Measurements from ENCODE around the gene NUDT2. TPM values are rescaled to one million over a fixed set of nuclear protein-coding genes. Genes with fewer than 3 reads are reported as not detected.

Gene NUDT2
- total RNA-seq, 5 donors from 2014 or later (not counting 1 experiment from before 2014, with no cell fraction given), result 9.9 to 22.7 (median 17.4) TPM

GRCh38 chr9:34321451-34321850 lies 7.9 kb upstream of the NUDT2 start:
- POLR2A ChIA-PET, result no interaction called here

GRCh38 chr9:34322899-34323591 lies 6.3 kb upstream of the NUDT2 start:
- no peak overlapping the region for H3K27ac Mint-ChIP-seq
- H3K4me3 Mint-ChIP-seq, result no peak overlapping the region
- ATAC-seq (replicated peaks in 1 of 4) (no peak), DNase-seq (no peak)
- ChIA-PET POLR2A (no interaction called here), CTCF (interaction anchor here in 1 of 2 donors (0.6 kb wide), 1 partner anchor 270 kb away, joined by 5 read pairs; no protein-coding TSS in a partner anchor)
- H3K9me3 Mint-ChIP-seq, result no peaks in the 10 kb centered on the region
- Histone ChIP-seq H3K36me3 (ENCODE audit: control insufficient read depth in 2 of 2, extremely low read depth in 1 of 2, insufficient read depth in 1 of 2, low read length in 1 of 2) (no peaks in the 10 kb centered on the region), H3K4me3 (ENCODE audit: control insufficient read depth in 1 of 2, extremely low read depth in 1 of 2, low read length in 1 of 2) (no peak overlapping the region), H3K27me3 (replicated peaks in 1 of 2; ENCODE audit: control insufficient read depth in 2 of 2, extremely low read depth in 1 of 2, insufficient read depth in 2 of 2, low read length in 1 of 2) (no peaks in the 10 kb centered on the region), H3K4me1 (ENCODE audit: control insufficient read depth in 1 of 2, extremely low read depth in 1 of 2, insufficient read depth in 2 of 2, low read length in 2 of 2) (no peaks in the 10 kb centered on the region), H3K27ac (ENCODE audit: low read length) (no peak overlapping the region), H3K9me3 (no peaks in the 10 kb centered on the region)
- no peaks in the 10 kb centered on the region for H3K36me3 Mint-ChIP-seq
- peaks cover 0 to 3% (median under 1%) of the 10 kb centered on the region in 3 donors for H3K4me1 Mint-ChIP-seq
- H3K27me3 Mint-ChIP-seq, result no peaks in the 10 kb centered on the region
- WGBS (ENCODE audit: insufficient coverage), result 88% methylated on average over 1 of the region's 2 CpGs

More at GRCh38 chr9:34321451-34321850, 7.9 kb upstream of the NUDT2 start:
- no peak overlapping the region for H3K4me3 ChIP-seq (ENCODE audit: control insufficient read depth in 1 of 2, extremely low read depth in 1 of 2, low read length in 1 of 2)
- no peaks in the 10 kb centered on the region for H3K9me3 Mint-ChIP-seq
- H3K27ac ChIP-seq (ENCODE audit: low read length), result no peak overlapping the region
- WGBS (ENCODE audit: insufficient coverage), result 100% methylated on average over 1 of the region's 7 CpGs
- no peaks in the 10 kb centered on the region for H3K36me3 ChIP-seq (ENCODE audit: control insufficient read depth in 2 of 2, extremely low read depth in 1 of 2, insufficient read depth in 1 of 2, low read length in 1 of 2)
- no peak overlapping the region for H3K27ac Mint-ChIP-seq
- CTCF ChIA-PET, result interaction anchor here in 1 of 2 donors (0.6 kb wide), 1 partner anchor 435 kb away, joined by 3 read pairs; no protein-coding TSS in a partner anchor
- ATAC-seq (replicated peaks in 1 of 4) (no peak), DNase-seq (no peak)
- H3K9me3 ChIP-seq, result no peaks in the 10 kb centered on the region
- H3K27me3 Mint-ChIP-seq, result no peaks in the 10 kb centered on the region
- H3K27me3 ChIP-seq (replicated peaks in 1 of 2; ENCODE audit: control insufficient read depth in 2 of 2, extremely low read depth in 1 of 2, insufficient read depth in 2 of 2, low read length in 1 of 2), result no peaks in the 10 kb centered on the region
- H3K36me3 Mint-ChIP-seq, result no peaks in the 10 kb centered on the region
- no peaks in the 10 kb centered on the region for H3K4me1 Mint-ChIP-seq
- H3K4me1 ChIP-seq (ENCODE audit: control insufficient read depth in 1 of 2, extremely low read depth in 1 of 2, insufficient read depth in 2 of 2, low read length in 2 of 2), result no peaks in the 10 kb centered on the region
- no peak overlapping the region for H3K4me3 Mint-ChIP-seq

GRCh38 chr9:34326690-34327089 lies 2.7 kb upstream of the NUDT2 start:
- Histone ChIP-seq H3K9me3 (no peaks in the 10 kb centered on the region), H3K27me3 (replicated peaks in 1 of 2; ENCODE audit: control insufficient read depth in 2 of 2, extremely low read depth in 1 of 2, insufficient read depth in 2 of 2, low read length in 1 of 2) (no peaks in the 10 kb centered on the region), H3K4me3 (ENCODE audit: control insufficient read depth in 1 of 2, extremely low read depth in 1 of 2, low read length in 1 of 2) (no peak overlapping the region), H3K4me1 (ENCODE audit: control insufficient read depth in 1 of 2, extremely low read depth in 1 of 2, insufficient read depth in 2 of 2, low read length in 2 of 2) (peaks cover 9 to 15% of the 10 kb centered on the region in 2 experiments), H3K36me3 (ENCODE audit: control insufficient read depth in 2 of 2, extremely low read depth in 1 of 2, insufficient read depth in 1 of 2, low read length in 1 of 2) (no peaks in the 10 kb centered on the region), H3K27ac (ENCODE audit: low read length) (no peak overlapping the region)
- Mint-ChIP-seq H3K36me3 (no peaks in the 10 kb centered on the region), H3K9me3 (no peaks in the 10 kb centered on the region), H3K4me1 (peaks cover 21 to 32% (median 29%) of the 10 kb centered on the region in 3 donors), H3K4me3 (no peak overlapping the region), H3K27ac (no peak overlapping the region), H3K27me3 (no peaks in the 10 kb centered on the region)
- 60% methylated on average over 1 of the region's 1 CpG for WGBS (ENCODE audit: insufficient coverage)
- DNase-seq, result no peak
- ATAC-seq (replicated peaks in 1 of 4), result no peak
- ChIA-PET CTCF (no interaction called here), POLR2A (no interaction called here)

- 1% methylated on average over 7 of the region's 11 CpGs for WGBS (ENCODE audit: insufficient coverage)
- H3K9me3 Mint-ChIP-seq, result no peaks in the 10 kb centered on the region
- H3K4me3 ChIP-seq (ENCODE audit: control insufficient read depth in 1 of 2, extremely low read depth in 1 of 2, low read length in 1 of 2), result peak overlapping the region; percentile 64 to 84
- ATAC-seq (replicated peaks in 1 of 4) (no peak), DNase-seq (no peak)
- peaks cover 27 to 40% (median 39%) of the 10 kb centered on the region in 3 donors for H3K4me1 Mint-ChIP-seq
- CTCF ChIA-PET, result interaction anchor here in 1 of 2 donors (1.7 kb wide), 1 partner anchor 48 kb away, joined by 5 read pairs; the partner anchor contains the start of gene MYORG
- no peaks in the 10 kb centered on the region for H3K27me3 ChIP-seq (replicated peaks in 1 of 2; ENCODE audit: control insufficient read depth in 2 of 2, extremely low read depth in 1 of 2, insufficient read depth in 2 of 2, low read length in 1 of 2)
- H3K4me3 Mint-ChIP-seq, result peak overlapping the region; percentile 93 to 98 (median 93)
- no peaks in the 10 kb centered on the region for H3K36me3 Mint-ChIP-seq
- peak overlapping the region; percentile 62 for H3K27ac ChIP-seq (ENCODE audit: low read length)
- H3K27me3 Mint-ChIP-seq, result no peaks in the 10 kb centered on the region
- no peaks in the 10 kb centered on the region for H3K36me3 ChIP-seq (ENCODE audit: control insufficient read depth in 2 of 2, extremely low read depth in 1 of 2, insufficient read depth in 1 of 2, low read length in 1 of 2)
- peaks cover 9 to 15% of the 10 kb centered on the region in 2 experiments for H3K4me1 ChIP-seq (ENCODE audit: control insufficient read depth in 1 of 2, extremely low read depth in 1 of 2, insufficient read depth in 2 of 2, low read length in 2 of 2)
- no peaks in the 10 kb centered on the region for H3K9me3 ChIP-seq
- peak overlapping the region; percentile 92 to 93 for H3K27ac Mint-ChIP-seq
- POLR2A ChIA-PET, result interaction anchor here (0.5 to 1.0 kb wide), 2 partner anchors 148 to 337 kb away, joined by 3 to 7 read pairs; no protein-coding TSS in a partner anchor
Measured at GRCh38 chr9:34328500-34328986, 826 bp upstream of the NUDT2 start.

- Mint-ChIP-seq H3K4me1 (peaks cover 32 to 43% (median 39%) of the 10 kb centered on the region in 3 donors), H3K27me3 (no peaks in the 10 kb centered on the region), H3K4me3 (peak overlapping the region in 1 of 3 donors; percentile 13), H3K9me3 (no peaks in the 10 kb centered on the region), H3K36me3 (no peaks in the 10 kb centered on the region), H3K27ac (no peak overlapping the region)
- CTCF ChIA-PET, result interaction anchor here (0.6 to 3.3 kb wide), 4 partner anchors 45 to 302 kb away, joined by 4 to 27 read pairs (median 12); partner anchors contain the start of gene MYORG (in 1 of the 2)
- POLR2A ChIA-PET, result interaction anchor here (0.6 kb wide), 2 partner anchors 51 to 147 kb away, joined by 6 to 9 read pairs; no protein-coding TSS in a partner anchor
- H3K27me3 ChIP-seq (replicated peaks in 1 of 2; ENCODE audit: control insufficient read depth in 2 of 2, extremely low read depth in 1 of 2, insufficient read depth in 2 of 2, low read length in 1 of 2), result no peaks in the 10 kb centered on the region
- no peaks in the 10 kb centered on the region for H3K36me3 ChIP-seq (ENCODE audit: control insufficient read depth in 2 of 2, extremely low read depth in 1 of 2, insufficient read depth in 1 of 2, low read length in 1 of 2)
- DNase-seq, result no peak
- H3K27ac ChIP-seq (ENCODE audit: low read length), result no peak overlapping the region
- H3K4me1 ChIP-seq (ENCODE audit: control insufficient read depth in 1 of 2, extremely low read depth in 1 of 2, insufficient read depth in 2 of 2, low read length in 2 of 2), result peaks cover 9 to 15% of the 10 kb centered on the region in 2 experiments
- no peaks in the 10 kb centered on the region for H3K9me3 ChIP-seq
- WGBS (ENCODE audit: insufficient coverage), result no CpG with 5 or more reads among the region's 1 CpG
- no peak for ATAC-seq (replicated peaks in 1 of 4)
- H3K4me3 ChIP-seq (ENCODE audit: control insufficient read depth in 1 of 2, extremely low read depth in 1 of 2, low read length in 1 of 2), result no peak overlapping the region
Measured at GRCh38 chr9:34331196-34331595, 1.8 kb downstream of the NUDT2 start.

- Histone ChIP-seq H3K9me3 (no peaks in the 10 kb centered on the region), H3K27me3 (replicated peaks in 1 of 2; ENCODE audit: control insufficient read depth in 2 of 2, extremely low read depth in 1 of 2, insufficient read depth in 2 of 2, low read length in 1 of 2) (no peaks in the 10 kb centered on the region), H3K36me3 (ENCODE audit: control insufficient read depth in 2 of 2, extremely low read depth in 1 of 2, insufficient read depth in 1 of 2, low read length in 1 of 2) (no peaks in the 10 kb centered on the region), H3K4me1 (ENCODE audit: control insufficient read depth in 1 of 2, extremely low read depth in 1 of 2, insufficient read depth in 2 of 2, low read length in 2 of 2) (peaks cover 9 to 15% of the 10 kb centered on the region in 2 experiments), H3K27ac (ENCODE audit: low read length) (no peak overlapping the region), H3K4me3 (ENCODE audit: control insufficient read depth in 1 of 2, extremely low read depth in 1 of 2, low read length in 1 of 2) (no peak overlapping the region)
- ATAC-seq (replicated peaks in 1 of 4) (no peak), DNase-seq (peak in 1 of 35 experiments; percentile 57)
- CTCF ChIA-PET, result interaction anchor here (0.6 to 3.3 kb wide), 6 partner anchors 42 to 168 kb away, joined by 3 to 27 read pairs (median 4); partner anchors contain the start of gene MYORG (in 1 of the 2)
- H3K36me3 Mint-ChIP-seq, result no peaks in the 10 kb centered on the region
- H3K9me3 Mint-ChIP-seq, result no peaks in the 10 kb centered on the region
- H3K4me1 Mint-ChIP-seq, result peaks cover 32 to 43% (median 39%) of the 10 kb centered on the region in 3 donors
- no peak overlapping the region for H3K27ac Mint-ChIP-seq
- POLR2A ChIA-PET, result no interaction called here
- WGBS (ENCODE audit: insufficient coverage), result no CpG with 5 or more reads among the region's 7 CpGs
- H3K4me3 Mint-ChIP-seq, result no peak overlapping the region
- H3K27me3 Mint-ChIP-seq, result no peaks in the 10 kb centered on the region
Measured at GRCh38 chr9:34332076-34332964, 3.0 kb downstream of the NUDT2 start.
